ENCODE measurements around the gene CYP24A1.

DNA sequence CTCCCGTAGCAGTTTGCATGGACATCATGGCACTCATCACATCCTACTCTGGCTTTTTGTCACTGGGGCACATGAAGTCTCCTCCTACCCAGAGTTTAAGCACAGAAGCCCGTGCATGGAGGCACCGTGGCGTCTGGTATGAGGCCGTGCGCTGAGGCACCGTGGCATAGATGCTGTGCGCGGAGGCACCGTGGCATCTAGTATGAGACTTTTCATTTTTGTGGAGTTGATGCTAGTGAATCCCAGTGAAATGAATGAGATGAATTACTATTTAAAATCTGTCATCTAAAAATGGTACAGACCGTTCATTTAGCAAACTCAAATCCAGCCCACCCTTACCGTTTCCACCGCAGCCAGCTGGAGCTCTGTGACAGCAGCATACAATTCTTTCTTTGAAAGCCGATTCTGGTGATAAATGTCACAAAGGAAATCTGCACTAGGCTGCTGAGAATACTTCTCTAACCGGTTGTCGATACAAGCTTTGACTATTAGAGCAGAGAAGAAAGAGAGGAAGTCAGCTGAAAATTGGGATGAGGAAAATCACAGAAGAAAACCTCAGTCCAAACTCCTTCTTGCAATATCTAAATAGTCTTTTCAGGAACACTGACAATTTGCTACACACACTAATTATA lies 11.3 kb downstream of the CYP24A1 start:
- TF ChIP-seq, protein P1, sequence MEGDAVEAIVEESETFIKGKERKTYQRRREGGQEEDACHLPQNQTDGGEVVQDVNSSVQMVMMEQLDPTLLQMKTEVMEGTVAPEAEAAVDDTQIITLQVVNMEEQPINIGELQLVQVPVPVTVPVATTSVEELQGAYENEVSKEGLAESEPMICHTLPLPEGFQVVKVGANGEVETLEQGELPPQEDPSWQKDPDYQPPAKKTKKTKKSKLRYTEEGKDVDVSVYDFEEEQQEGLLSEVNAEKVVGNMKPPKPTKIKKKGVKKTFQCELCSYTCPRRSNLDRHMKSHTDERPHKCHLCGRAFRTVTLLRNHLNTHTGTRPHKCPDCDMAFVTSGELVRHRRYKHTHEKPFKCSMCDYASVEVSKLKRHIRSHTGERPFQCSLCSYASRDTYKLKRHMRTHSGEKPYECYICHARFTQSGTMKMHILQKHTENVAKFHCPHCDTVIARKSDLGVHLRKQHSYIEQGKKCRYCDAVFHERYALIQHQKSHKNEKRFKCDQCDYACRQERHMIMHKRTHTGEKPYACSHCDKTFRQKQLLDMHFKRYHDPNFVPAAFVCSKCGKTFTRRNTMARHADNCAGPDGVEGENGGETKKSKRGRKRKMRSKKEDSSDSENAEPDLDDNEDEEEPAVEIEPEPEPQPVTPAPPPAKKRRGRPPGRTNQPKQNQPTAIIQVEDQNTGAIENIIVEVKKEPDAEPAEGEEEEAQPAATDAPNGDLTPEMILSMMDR (IDR thresholded peaks at IDR 0.05): no peak
- no peak for TF ChIP-seq POLR2A (IDR thresholded peaks at IDR 0.05)

Measured in esophagus squamous epithelium (tissue), 4 donors.